Measurements from ENCODE around the gene SEL1L3.

The SEL1L3 gene

GRCh38 chr4:25844961-25845712 lies 17.7 kb downstream of the SEL1L3 start:
- Mint-ChIP-seq H3K27ac (peak overlapping the region; percentile 75), H3K9me3 (no peaks in the 10 kb centered on the region), H3K36me3 (peaks cover 77% of the 10 kb centered on the region), H3K4me1 (peaks cover 93% of the 10 kb centered on the region), H3K27me3 (no peaks in the 10 kb centered on the region), H3K4me3 (no peak overlapping the region)
- ATAC-seq, result no peak

- Mint-ChIP-seq H3K27ac (peak overlapping the region; percentile 75), H3K9me3 (no peaks in the 10 kb centered on the region), H3K27me3 (no peaks in the 10 kb centered on the region), H3K4me1 (peaks cover 77% of the 10 kb centered on the region), H3K36me3 (peaks cover 60% of the 10 kb centered on the region), H3K4me3 (peak overlapping the region; percentile 50)
- no peak for ATAC-seq
Observed at GRCh38 chr4:25843340-25844097, 19.3 kb downstream of the SEL1L3 start.

- Mint-ChIP-seq H3K4me3 (peak overlapping the region; percentile 43), H3K4me1 (peaks cover 74% of the 10 kb centered on the region), H3K27ac (peak overlapping the region; percentile 75), H3K27me3 (no peaks in the 10 kb centered on the region), H3K36me3 (peaks cover 57% of the 10 kb centered on the region), H3K9me3 (no peaks in the 10 kb centered on the region)
- peak; percentile 93 for ATAC-seq
Observed at GRCh38 chr4:25842229-25842845, 20.5 kb downstream of the SEL1L3 start.

- Mint-ChIP-seq H3K9me3 (no peaks in the 10 kb centered on the region), H3K4me3 (no peak overlapping the region), H3K4me1 (peaks cover 81% of the 10 kb centered on the region), H3K27me3 (no peaks in the 10 kb centered on the region), H3K36me3 (peaks cover 60% of the 10 kb centered on the region), H3K27ac (peak overlapping the region; percentile 75)
- no peak for ATAC-seq
Observed at GRCh38 chr4:25839687-25840086, 23.1 kb downstream of the SEL1L3 start.

GRCh38 chr4:25839233-25839632 lies 23.6 kb downstream of the SEL1L3 start:
- no peak overlapping the region for H3K4me3 Mint-ChIP-seq
- H3K27me3 Mint-ChIP-seq, result no peaks in the 10 kb centered on the region
- no peaks in the 10 kb centered on the region for H3K9me3 Mint-ChIP-seq
- peaks cover 62% of the 10 kb centered on the region for H3K36me3 Mint-ChIP-seq
- peaks cover 81% of the 10 kb centered on the region for H3K4me1 Mint-ChIP-seq
- no peak overlapping the region for H3K27ac Mint-ChIP-seq
- ATAC-seq, result no peak

- no peaks in the 10 kb centered on the region for H3K27me3 Mint-ChIP-seq
- peaks cover 58% of the 10 kb centered on the region for H3K36me3 Mint-ChIP-seq
- peaks cover 78% of the 10 kb centered on the region for H3K4me1 Mint-ChIP-seq
- no peak overlapping the region for H3K4me3 Mint-ChIP-seq
- H3K27ac Mint-ChIP-seq, result peak overlapping the region; percentile 8
- H3K9me3 Mint-ChIP-seq, result no peaks in the 10 kb centered on the region
- no peak for ATAC-seq
Observed at GRCh38 chr4:25838526-25838925, 24.3 kb downstream of the SEL1L3 start.

- peaks cover 70% of the 10 kb centered on the region for H3K4me1 Mint-ChIP-seq
- ATAC-seq, result no peak
- no peaks in the 10 kb centered on the region for H3K27me3 Mint-ChIP-seq
- H3K36me3 Mint-ChIP-seq, result peaks cover 60% of the 10 kb centered on the region
- H3K4me3 Mint-ChIP-seq, result no peak overlapping the region
- no peak overlapping the region for H3K27ac Mint-ChIP-seq
- no peaks in the 10 kb centered on the region for H3K9me3 Mint-ChIP-seq
Observed at GRCh38 chr4:25837107-25837506, 25.7 kb downstream of the SEL1L3 start.

- Mint-ChIP-seq H3K36me3 (peaks cover 70% of the 10 kb centered on the region), H3K9me3 (no peaks in the 10 kb centered on the region), H3K4me3 (no peak overlapping the region), H3K27me3 (no peaks in the 10 kb centered on the region), H3K27ac (peak overlapping the region; percentile 68), H3K4me1 (peaks cover 63% of the 10 kb centered on the region)
- ATAC-seq, result no peak
Observed at GRCh38 chr4:25835384-25835783, 27.4 kb downstream of the SEL1L3 start.

- H3K4me3 Mint-ChIP-seq, result no peak overlapping the region
- no peaks in the 10 kb centered on the region for H3K9me3 Mint-ChIP-seq
- peaks cover 65% of the 10 kb centered on the region for H3K4me1 Mint-ChIP-seq
- ATAC-seq, result no peak
- peaks cover 75% of the 10 kb centered on the region for H3K36me3 Mint-ChIP-seq
- no peaks in the 10 kb centered on the region for H3K27me3 Mint-ChIP-seq
- H3K27ac Mint-ChIP-seq, result peak overlapping the region; percentile 68
Observed at GRCh38 chr4:25834411-25835107, 28.2 kb downstream of the SEL1L3 start.

- Mint-ChIP-seq H3K4me3 (no peak overlapping the region), H3K36me3 (peaks cover 78% of the 10 kb centered on the region), H3K4me1 (peaks cover 40% of the 10 kb centered on the region), H3K27ac (no peak overlapping the region), H3K27me3 (no peaks in the 10 kb centered on the region), H3K9me3 (no peaks in the 10 kb centered on the region)
- no peak for ATAC-seq
Observed at GRCh38 chr4:25830548-25830947, 32.2 kb downstream of the SEL1L3 start.

GRCh38 chr4:25827897-25828296 lies 34.9 kb downstream of the SEL1L3 start:
- Mint-ChIP-seq H3K4me1 (peaks cover 23% of the 10 kb centered on the region), H3K4me3 (no peak overlapping the region), H3K27me3 (no peaks in the 10 kb centered on the region), H3K9me3 (no peaks in the 10 kb centered on the region), H3K36me3 (peaks cover 65% of the 10 kb centered on the region), H3K27ac (peak overlapping the region; percentile 44)
- no peak for ATAC-seq

GRCh38 chr4:25827373-25827772 lies 35.4 kb downstream of the SEL1L3 start:
- H3K9me3 Mint-ChIP-seq, result no peaks in the 10 kb centered on the region
- no peak overlapping the region for H3K4me3 Mint-ChIP-seq
- peaks cover 65% of the 10 kb centered on the region for H3K36me3 Mint-ChIP-seq
- no peaks in the 10 kb centered on the region for H3K27me3 Mint-ChIP-seq
- peaks cover 21% of the 10 kb centered on the region for H3K4me1 Mint-ChIP-seq
- ATAC-seq, result no peak
- H3K27ac Mint-ChIP-seq, result no peak overlapping the region

- Mint-ChIP-seq H3K9me3 (no peaks in the 10 kb centered on the region), H3K4me1 (peaks cover 21% of the 10 kb centered on the region), H3K36me3 (peaks cover 61% of the 10 kb centered on the region), H3K27me3 (no peaks in the 10 kb centered on the region), H3K27ac (no peak overlapping the region), H3K4me3 (no peak overlapping the region)
- no peak for ATAC-seq
Observed at GRCh38 chr4:25826074-25826752, 36.6 kb downstream of the SEL1L3 start.

GRCh38 chr4:25823632-25824031 lies 39.2 kb downstream of the SEL1L3 start:
- H3K4me1 Mint-ChIP-seq, result peaks cover 6% of the 10 kb centered on the region
- no peaks in the 10 kb centered on the region for H3K27me3 Mint-ChIP-seq
- H3K27ac Mint-ChIP-seq, result peak overlapping the region; percentile 9
- H3K9me3 Mint-ChIP-seq, result no peaks in the 10 kb centered on the region
- H3K4me3 Mint-ChIP-seq, result no peak overlapping the region
- peaks cover 56% of the 10 kb centered on the region for H3K36me3 Mint-ChIP-seq
- ATAC-seq, result no peak

GRCh38 chr4:25821899-25822298 lies 40.9 kb downstream of the SEL1L3 start:
- no peak for ATAC-seq
- peak overlapping the region; percentile 50 for H3K27ac Mint-ChIP-seq
- peaks cover 55% of the 10 kb centered on the region for H3K36me3 Mint-ChIP-seq
- H3K27me3 Mint-ChIP-seq, result no peaks in the 10 kb centered on the region
- H3K4me1 Mint-ChIP-seq, result peaks cover 6% of the 10 kb centered on the region
- H3K9me3 Mint-ChIP-seq, result no peaks in the 10 kb centered on the region
- H3K4me3 Mint-ChIP-seq, result no peak overlapping the region

Data from stimulated activated memory B cell treated with anti-CD40 and anti-IgM and Interleukin-4, amounts not matched to agents 10 μg/mL and 1 μg/mL and 100 μg/mL, for 72 hours (primary cell).